NCI-H69 (cell line): ENCODE measurements around the gene PPIP5K1.

ENCODE experiments used
- DNase-seq: peaks from one replicate; lab custom pipeline; 2025; lab: John Stamatoyannopoulos, UW

Gene PPIP5K1

GRCh38 chr15:43488790-43489189 lies 101.2 kb downstream of the PPIP5K1 start:
- no peak for DNase-seq

- DNase-seq, result no peak
Measured at GRCh38 chr15:43487271-43487895, 102.6 kb downstream of the PPIP5K1 start.

GRCh38 chr15:43484455-43484854 lies 105.6 kb downstream of the PPIP5K1 start:
- DNase-seq, result no peak
